T-cell (primary cell): Measurements from ENCODE around the gene ABCD2. TPM values are rescaled to one million over a fixed set of nuclear protein-coding genes. Genes with fewer than 3 reads are reported as not detected.
"Not testable (repeated sequence)": the region's sequence is repeated elsewhere in the genome, so short reads cannot be mapped to it uniquely, and the experiment has no call there.

ENCODE experiments used
- ATAC-seq, 4 experiments: fragments of 200-7000 bp in 3 of 4; fragments of 150-1000 bp in 1 of 4; cut with Tn5 transposase; replicated peaks in 1 of 4; 1 replicate in 3 of 4; 2 replicates in 1 of 4; pipeline ENCODE4 v1.10.0; 2021; ENCODE audit warnings: moderate library complexity in 3 of 4, mild to moderate bottlenecking in 2 of 4, moderate number of reproducible peaks in 1 of 4
- CTCF ChIA-PET, 2 donors: fragments of 300-600 bp; sonication (Branson Sonifier 250); formaldehyde crosslinking; loops; one replicate each; lab custom pipeline; 2022; ENCODE audit warnings: antibody characterized with exemption in 2 of 2; lab: Charles Lee
- POLR2A ChIA-PET, 2 donors: fragments of 300-600 bp; sonication (Branson Sonifier 250); formaldehyde crosslinking; loops; one replicate each; lab custom pipeline; 2022; ENCODE audit warnings: antibody characterized with exemption in 2 of 2; lab: Charles Lee
- DNase-seq, 35 experiments: peaks; one replicate each; pipeline versions ENCODE4 v3.0.0 to v3.0.0-alpha.2; 2013 to 2023
- H3K27ac ChIP-seq: one replicate; pipeline ENCODE4 v1.5.1; 2013; ENCODE audit warnings: low read length
- H3K27me3 ChIP-seq, 2 experiments: replicated peaks in 1 of 2; 1 replicate in 1 of 2; 2 replicates in 1 of 2; pipeline versions ENCODE4 v1.6.1 to v1.7.0; 2013; ENCODE audit warnings: low read length in 1 of 2, mixed read lengths in 1 of 2; ENCODE audit not compliant: control insufficient read depth in 2 of 2, insufficient read depth in 2 of 2; ENCODE audit errors: extremely low read depth in 1 of 2
- H3K36me3 ChIP-seq, 2 donors: 1 replicate in 1 of 2; 2 replicates in 1 of 2; pipeline versions ENCODE4 v1.6.1 to v1.7.0; 2013; ENCODE audit warnings: low read length in 1 of 2; ENCODE audit not compliant: control insufficient read depth in 2 of 2, insufficient read depth in 1 of 2; ENCODE audit errors: extremely low read depth in 1 of 2
- H3K4me1 ChIP-seq, 2 experiments: 1 replicate in 1 of 2; 2 replicates in 1 of 2; pipeline versions ENCODE4 v1.6.1 to v1.7.0; 2013; ENCODE audit warnings: low read length in 2 of 2, mixed read lengths in 1 of 2; ENCODE audit not compliant: insufficient read depth in 2 of 2, control insufficient read depth in 1 of 2; ENCODE audit errors: extremely low read depth in 1 of 2
- H3K4me3 ChIP-seq, 2 donors: 1 replicate in 1 of 2; 2 replicates in 1 of 2; pipeline versions ENCODE4 v1.5.1 to v1.7.0; 2013; ENCODE audit warnings: mild to moderate bottlenecking in 2 of 2, low read length in 1 of 2, moderate library complexity in 1 of 2; ENCODE audit not compliant: control insufficient read depth in 1 of 2; ENCODE audit errors: extremely low read depth in 1 of 2
- H3K9me3 ChIP-seq: 2 replicates; pipeline ENCODE4 v1.7.0; 2013
- H3K27ac Mint-ChIP-seq, 2 donors: one replicate each; pipeline ENCODE4 v1.8.0; 2020 to 2021; ENCODE audit warnings: mild to moderate bottlenecking in 2 of 2, mixed read lengths in 2 of 2
- H3K27me3 Mint-ChIP-seq, 2 donors: one replicate each; pipeline ENCODE4 v1.8.0; 2021 to 2022; ENCODE audit warnings: mixed read lengths in 2 of 2
- H3K36me3 Mint-ChIP-seq: one replicate; pipeline ENCODE4 v1.8.0; 2021; ENCODE audit warnings: mixed read lengths
- H3K4me1 Mint-ChIP-seq, 3 donors: one replicate each; pipeline ENCODE4 v1.8.0; 2020 to 2022; ENCODE audit warnings: mixed read lengths in 3 of 3, mild to moderate bottlenecking in 1 of 3
- H3K4me3 Mint-ChIP-seq, 3 donors: one replicate each; pipeline ENCODE4 v1.8.0; 2020 to 2022; ENCODE audit warnings: mild to moderate bottlenecking in 3 of 3, mixed read lengths in 3 of 3, moderate library complexity in 3 of 3
- H3K9me3 Mint-ChIP-seq, 3 donors: one replicate each; pipeline ENCODE4 v1.8.0; 2020 to 2022; ENCODE audit warnings: mixed read lengths in 3 of 3
- WGBS: methylation state at CpG from one replicate; pipeline ENCODE4 v1.1.5; 2013; ENCODE audit warnings: missing lambda C conversion rate; ENCODE audit not compliant: insufficient coverage; 5-methylcytosine and 5-hydroxymethylcytosine counted together
- total RNA-seq, 35 experiments: library from RNA in 6 of 35; stranded (reverse) in 6 of 35; fragments of 120-200 nt in 1 of 35; gene quantifications; one replicate each; pipeline versions ENCODE4 v1.2.1 to v1.2.4 and lab custom pipeline; 2013 to 2026

The ABCD2 gene
- total RNA-seq, 5 donors from 2014 or later (not counting 1 experiment from before 2014, with no cell fraction given) = 10.9 to 16.8 (median 14.7) TPM

DNA sequence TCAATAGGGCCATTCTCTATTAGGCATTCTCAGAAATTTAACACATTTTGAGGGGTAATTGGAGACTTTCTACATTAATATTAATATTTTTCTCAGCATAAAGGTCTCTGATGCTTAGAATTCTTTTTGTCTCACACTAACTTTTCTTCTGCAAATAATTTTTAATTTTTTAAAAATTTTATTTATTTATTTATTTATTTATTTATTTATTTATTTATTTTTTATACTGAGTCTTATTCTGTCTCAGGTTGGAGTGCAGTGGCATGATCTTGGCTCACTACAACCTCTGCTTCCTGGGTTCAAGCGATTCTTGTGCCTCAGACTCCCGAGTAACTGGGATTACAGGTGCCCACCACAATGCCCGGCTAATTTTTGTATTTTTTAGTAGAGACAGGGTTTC, 17.7 kb downstream of the ABCD2 start:
- H3K27me3 Mint-ChIP-seq, H3K27ac Mint-ChIP-seq, H3K27ac ChIP-seq, H3K4me3 ChIP-seq, H3K4me1 ChIP-seq, H3K4me3 Mint-ChIP-seq, CTCF ChIA-PET, H3K27me3 ChIP-seq, H3K9me3 Mint-ChIP-seq, ATAC-seq, H3K9me3 ChIP-seq, DNase-seq: not testable (repeated sequence)
- POLR2A ChIA-PET = interaction anchor here in 1 of 2 donors (0.5 kb wide), 1 partner anchor 19 kb away, joined by 3 read pairs; no protein-coding TSS in a partner anchor
- H3K36me3 ChIP-seq = peaks cover 0 to 47% of the 10 kb centered on the region in 2 donors
- WGBS = 92% methylated on average over 2 of the region's 3 CpGs
- Mint-ChIP-seq H3K36me3 (peaks cover 38% of the 10 kb centered on the region), H3K4me1 (peaks cover 15 to 25% (median 24%) of the 10 kb centered on the region in 3 donors)

DNA sequence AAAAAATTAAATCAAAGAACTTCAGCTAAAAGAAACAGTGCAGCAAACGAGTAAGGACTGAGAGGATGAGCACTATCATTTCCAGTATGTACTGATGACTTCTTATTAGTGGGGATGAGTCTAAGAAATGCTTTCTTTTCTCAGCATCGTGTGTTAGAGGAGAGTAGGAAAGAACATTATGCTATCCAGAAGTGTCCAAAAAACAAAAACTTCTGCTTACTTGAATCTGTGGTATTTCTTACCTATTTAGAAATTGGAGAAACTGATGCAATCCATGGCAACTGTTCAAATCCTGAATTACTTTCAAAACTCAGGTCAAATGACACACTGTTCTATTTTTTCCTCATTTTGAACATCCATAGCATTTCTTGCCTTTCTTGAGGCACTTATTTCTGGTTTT, 23.7 kb downstream of the ABCD2 start:
- Histone ChIP-seq H3K4me3 (no peak overlapping the region), H3K9me3 (no peaks in the 10 kb centered on the region), H3K36me3 (peaks cover 0 to 30% of the 10 kb centered on the region in 2 donors), H3K4me1 (no peaks in the 10 kb centered on the region), H3K27ac (no peak overlapping the region), H3K27me3 (no peaks in the 10 kb centered on the region)
- CTCF ChIA-PET = no interaction called here
- ATAC-seq (no peak), DNase-seq (no peak)
- H3K4me1 Mint-ChIP-seq = peaks cover 0 to 21% (median 17%) of the 10 kb centered on the region in 3 donors
- no peaks in the 10 kb centered on the region for H3K9me3 Mint-ChIP-seq
- H3K4me3 Mint-ChIP-seq = no peak overlapping the region
- WGBS = 80% methylated on average over 1 of the region's 2 CpGs
- H3K36me3 Mint-ChIP-seq = peaks cover 38% of the 10 kb centered on the region
- H3K27me3 Mint-ChIP-seq = no peaks in the 10 kb centered on the region
- POLR2A ChIA-PET = no interaction called here
- peak overlapping the region; percentile 8 to 20 for H3K27ac Mint-ChIP-seq

- ATAC-seq (peak in 1 of 4 experiments; percentile 20), DNase-seq (no peak)
- Mint-ChIP-seq H3K36me3 (peaks cover 29% of the 10 kb centered on the region), H3K4me3 (no peak overlapping the region), H3K27ac (peak overlapping the region; percentile 56 to 66), H3K9me3 (no peaks in the 10 kb centered on the region), H3K27me3 (no peaks in the 10 kb centered on the region), H3K4me1 (peaks cover 10 to 25% (median 19%) of the 10 kb centered on the region in 3 donors)
- H3K4me1 ChIP-seq = no peaks in the 10 kb centered on the region
- no peaks in the 10 kb centered on the region for H3K9me3 ChIP-seq
- peak overlapping the region; percentile 21 for H3K27ac ChIP-seq
- CTCF ChIA-PET = interaction anchor here (1.2 to 1.9 kb wide), 3 partner anchors 27 to 100 kb away, joined by 3 to 6 read pairs (median 5); partner anchors contain the start of gene ABCD2 (in 1 of the 2)
- peaks cover 0 to 10% of the 10 kb centered on the region in 2 donors for H3K36me3 ChIP-seq
- no peak overlapping the region for H3K4me3 ChIP-seq
- no peaks in the 10 kb centered on the region for H3K27me3 ChIP-seq
- POLR2A ChIA-PET = no interaction called here
Observed at GRCh38 chr12:39592295-39592694, 27.3 kb downstream of the ABCD2 start.

GRCh38 chr12:39588348-39588747, 31.3 kb downstream of the ABCD2 start:
- Histone ChIP-seq H3K27me3 (no peaks in the 10 kb centered on the region), H3K4me1 (no peaks in the 10 kb centered on the region), H3K27ac (no peak overlapping the region), H3K9me3 (no peaks in the 10 kb centered on the region), H3K4me3 (no peak overlapping the region), H3K36me3 (peaks cover 0 to 31% of the 10 kb centered on the region in 2 donors)
- CTCF ChIA-PET = no interaction called here
- H3K36me3 Mint-ChIP-seq = peaks cover 42% of the 10 kb centered on the region
- no peaks in the 10 kb centered on the region for H3K9me3 Mint-ChIP-seq
- 100% methylated on average over 2 of the region's 9 CpGs for WGBS
- no peak overlapping the region for H3K4me3 Mint-ChIP-seq
- POLR2A ChIA-PET = no interaction called here
- no peak overlapping the region for H3K27ac Mint-ChIP-seq
- ATAC-seq (no peak), DNase-seq (no peak)
- peaks cover 9 to 17% (median 14%) of the 10 kb centered on the region in 3 donors for H3K4me1 Mint-ChIP-seq
- no peaks in the 10 kb centered on the region for H3K27me3 Mint-ChIP-seq

GRCh38 chr12:39587225-39587624, 32.4 kb downstream of the ABCD2 start:
- CTCF ChIA-PET = interaction anchor here in 1 of 2 donors (0.6 to 2.5 kb wide), 3 partner anchors 105 to 403 kb away, joined by 3 to 10 read pairs (median 5); no protein-coding TSS in a partner anchor
- no peak overlapping the region for H3K4me3 ChIP-seq
- ATAC-seq (peak; percentile 57 to 77 (median 75)), DNase-seq (peak in 19 of 35 experiments; percentile 1 to 64 (median 11))
- Mint-ChIP-seq H3K4me1 (peaks cover 6 to 14% (median 12%) of the 10 kb centered on the region in 3 donors), H3K27me3 (no peaks in the 10 kb centered on the region), H3K36me3 (peaks cover 40% of the 10 kb centered on the region), H3K27ac (peak overlapping the region in 1 of 2 donors; percentile 41), H3K9me3 (no peaks in the 10 kb centered on the region), H3K4me3 (no peak overlapping the region)
- no CpG with 5 or more reads among the region's 3 CpGs for WGBS
- POLR2A ChIA-PET = no interaction called here
- H3K9me3 ChIP-seq = no peaks in the 10 kb centered on the region
- peaks cover 0 to 29% of the 10 kb centered on the region in 2 donors for H3K36me3 ChIP-seq
- no peaks in the 10 kb centered on the region for H3K27me3 ChIP-seq
- H3K27ac ChIP-seq = no peak overlapping the region
- no peaks in the 10 kb centered on the region for H3K4me1 ChIP-seq

- Histone ChIP-seq H3K9me3 (no peaks in the 10 kb centered on the region), H3K4me3 (no peak overlapping the region), H3K36me3 (peaks cover 0 to 26% of the 10 kb centered on the region in 2 donors), H3K27ac (no peak overlapping the region), H3K27me3 (no peaks in the 10 kb centered on the region), H3K4me1 (no peaks in the 10 kb centered on the region)
- Mint-ChIP-seq H3K36me3 (peaks cover 40% of the 10 kb centered on the region), H3K27me3 (no peaks in the 10 kb centered on the region), H3K27ac (no peak overlapping the region), H3K4me3 (no peak overlapping the region), H3K9me3 (no peaks in the 10 kb centered on the region), H3K4me1 (peaks cover 6 to 14% (median 10%) of the 10 kb centered on the region in 3 donors)
- POLR2A ChIA-PET = no interaction called here
- CTCF ChIA-PET = interaction anchor here in 1 of 2 donors (1.1 to 2.5 kb wide), 2 partner anchors 105 to 403 kb away, joined by 3 to 10 read pairs; no protein-coding TSS in a partner anchor
- ATAC-seq (no peak), DNase-seq (no peak)
- WGBS = no CpG with 5 or more reads among the region's 1 CpG
Observed at GRCh38 chr12:39586816-39587215, 32.8 kb downstream of the ABCD2 start.
